ENCODE measurements around the gene ATAD2B. TPM values are rescaled to one million over a fixed set of nuclear protein-coding genes. Genes with fewer than 3 reads are reported as not detected.
A peak's percentile ranks its signal among the peaks of the same experiment; 100 is the strongest.

ATAD2B gene
- total RNA-seq, 2 donors from 2014 or later = 16.8 to 20.0 TPM

DNA sequence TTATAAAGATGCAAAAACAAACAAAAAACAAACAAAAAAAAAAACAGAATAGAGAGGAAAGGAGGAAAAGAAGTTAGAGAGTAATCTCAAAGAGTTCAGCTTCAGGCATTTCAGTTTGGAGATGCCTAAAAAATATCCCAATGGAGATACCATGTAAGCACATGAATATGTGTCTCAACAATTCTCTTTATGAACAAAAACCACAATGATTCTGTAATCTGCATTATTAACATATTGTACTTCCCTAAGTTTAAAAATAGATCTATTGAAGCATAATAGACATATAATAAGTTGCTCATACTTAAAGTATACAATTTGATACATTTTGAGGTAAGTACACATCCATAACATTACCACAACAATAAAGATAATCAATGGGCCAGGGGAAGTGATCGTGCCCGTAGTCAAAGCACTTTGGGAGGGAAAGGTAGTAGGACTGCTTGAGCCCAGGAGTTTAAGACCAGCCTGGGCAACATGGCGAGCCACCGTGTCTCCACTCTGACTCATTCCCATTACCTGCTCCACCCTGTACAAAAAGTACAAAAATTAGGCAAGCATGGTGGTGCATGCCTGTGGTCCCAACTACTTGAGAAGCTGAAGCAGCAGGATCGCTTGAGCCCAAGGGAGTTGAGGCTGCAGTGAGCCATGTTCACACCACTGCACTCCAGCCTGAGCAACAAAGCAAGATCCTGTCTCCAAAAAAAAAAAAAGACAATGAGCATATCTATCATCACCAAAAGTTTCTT is 158.9 kb downstream of the ATAD2B start:
- TF ChIP-seq POLR2A (IDR thresholded peaks at IDR 0.05) = no peak
- TF ChIP-seq, protein P1, sequence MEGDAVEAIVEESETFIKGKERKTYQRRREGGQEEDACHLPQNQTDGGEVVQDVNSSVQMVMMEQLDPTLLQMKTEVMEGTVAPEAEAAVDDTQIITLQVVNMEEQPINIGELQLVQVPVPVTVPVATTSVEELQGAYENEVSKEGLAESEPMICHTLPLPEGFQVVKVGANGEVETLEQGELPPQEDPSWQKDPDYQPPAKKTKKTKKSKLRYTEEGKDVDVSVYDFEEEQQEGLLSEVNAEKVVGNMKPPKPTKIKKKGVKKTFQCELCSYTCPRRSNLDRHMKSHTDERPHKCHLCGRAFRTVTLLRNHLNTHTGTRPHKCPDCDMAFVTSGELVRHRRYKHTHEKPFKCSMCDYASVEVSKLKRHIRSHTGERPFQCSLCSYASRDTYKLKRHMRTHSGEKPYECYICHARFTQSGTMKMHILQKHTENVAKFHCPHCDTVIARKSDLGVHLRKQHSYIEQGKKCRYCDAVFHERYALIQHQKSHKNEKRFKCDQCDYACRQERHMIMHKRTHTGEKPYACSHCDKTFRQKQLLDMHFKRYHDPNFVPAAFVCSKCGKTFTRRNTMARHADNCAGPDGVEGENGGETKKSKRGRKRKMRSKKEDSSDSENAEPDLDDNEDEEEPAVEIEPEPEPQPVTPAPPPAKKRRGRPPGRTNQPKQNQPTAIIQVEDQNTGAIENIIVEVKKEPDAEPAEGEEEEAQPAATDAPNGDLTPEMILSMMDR (IDR thresholded peaks at IDR 0.05) = no peak
- Histone ChIP-seq H3K9me3 (no peaks in the 10 kb centered on the region), H3K27ac (no peak overlapping the region), H3K4me1 (no peaks in the 10 kb centered on the region), H3K36me3 (replicated peaks in 1 of 2; ENCODE audit: insufficient read depth in 1 of 2, low read depth in 2 of 2) (peaks cover 0 to 6% of the 10 kb centered on the region in 2 donors), H3K4me3 (no peak overlapping the region), H3K27me3 (no peaks in the 10 kb centered on the region)
- DNase-seq = no peak
- WGBS, 2 donors = 88 to 97% methylated on average over 5 of the region's 5 CpGs
- intact Hi-C loops (cut with DNase I) = no loop called here
- ATAC-seq = no peak

GRCh38 chr2:23762141-23762540 is 164.8 kb downstream of the ATAD2B start:
- intact Hi-C loops (cut with DNase I) = no loop called here
- H3K27me3 ChIP-seq = no peaks in the 10 kb centered on the region
- H3K9me3 ChIP-seq = no peaks in the 10 kb centered on the region
- H3K27ac ChIP-seq = no peak overlapping the region
- H3K4me3 ChIP-seq = no peak overlapping the region
- DNase-seq (no peak), ATAC-seq (no peak)
- WGBS, 2 donors = 49 to 56% methylated on average over 3 of the region's 3 CpGs
- TF ChIP-seq POLR2A (IDR thresholded peaks at IDR 0.05) = no peak
- TF ChIP-seq, protein P1 (IDR thresholded peaks at IDR 0.05) = no peak
- H3K36me3 ChIP-seq (replicated peaks in 1 of 2; ENCODE audit: insufficient read depth in 1 of 2, low read depth in 2 of 2) = peaks cover 0 to 2% of the 10 kb centered on the region in 2 donors
- no peaks in the 10 kb centered on the region for H3K4me1 ChIP-seq

GRCh38 chr2:23761638-23762037 is 165.3 kb downstream of the ATAD2B start:
- WGBS, 2 donors = 68 to 78% methylated on average over 1 of the region's 1 CpG

DNA sequence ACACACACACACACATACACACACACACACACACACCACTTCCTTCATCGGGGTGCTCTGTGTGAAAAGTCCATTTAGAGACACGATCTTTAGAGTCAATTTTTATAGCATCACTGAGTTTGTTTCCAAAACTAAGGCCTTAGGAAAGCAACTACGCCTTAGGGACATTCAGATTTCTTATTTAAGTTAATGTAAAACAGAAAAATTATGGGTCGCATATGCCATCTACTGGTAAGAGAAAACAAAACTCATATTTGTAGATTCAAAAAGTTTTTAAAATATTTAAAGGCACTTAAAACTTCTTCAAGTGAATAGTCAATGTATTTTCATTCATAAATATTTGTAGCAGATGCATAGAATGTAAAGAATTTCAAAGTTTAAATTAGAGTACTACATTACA is 166.2 kb downstream of the ATAD2B start:
- 71 to 74% methylated on average over 4 of the region's 4 CpGs for WGBS, 2 donors
- no peaks in the 10 kb centered on the region for H3K9me3 ChIP-seq
- no peak for DNase-seq
- peaks cover 0 to 2% of the 10 kb centered on the region in 2 donors for H3K36me3 ChIP-seq (replicated peaks in 1 of 2; ENCODE audit: insufficient read depth in 1 of 2, low read depth in 2 of 2)
- H3K4me3 ChIP-seq = no peak overlapping the region
- intact Hi-C loops (cut with DNase I) = no loop called here
- no peaks in the 10 kb centered on the region for H3K27me3 ChIP-seq
- ATAC-seq = no peak
- H3K4me1 ChIP-seq = no peaks in the 10 kb centered on the region
- no peak overlapping the region for H3K27ac ChIP-seq
- TF ChIP-seq, protein P1 (IDR thresholded peaks at IDR 0.05) = peak in 1 of 7 experiments; percentile 17
- TF ChIP-seq POLR2A (IDR thresholded peaks at IDR 0.05) = no peak

More at GRCh38 chr2:23761638-23762037, 165.3 kb downstream of the ATAD2B start:
- intact Hi-C loops (cut with DNase I) = no loop called here
- no peak for DNase-seq
- Histone ChIP-seq H3K4me3 (no peak overlapping the region), H3K27ac (no peak overlapping the region), H3K9me3 (no peaks in the 10 kb centered on the region), H3K36me3 (replicated peaks in 1 of 2; ENCODE audit: insufficient read depth in 1 of 2, low read depth in 2 of 2) (peaks cover 0 to 2% of the 10 kb centered on the region in 2 donors), H3K27me3 (no peaks in the 10 kb centered on the region), H3K4me1 (no peaks in the 10 kb centered on the region)
- no peak for TF ChIP-seq POLR2A (IDR thresholded peaks at IDR 0.05)
- TF ChIP-seq, protein P1 (IDR thresholded peaks at IDR 0.05) = no peak
- no peak for ATAC-seq

All from body of pancreas (tissue), 4 donors.